ENCODE data around the gene ZNF814. TPM values are rescaled to one million over a fixed set of nuclear protein-coding genes. Genes with fewer than 3 reads are reported as not detected.
A peak's percentile ranks its signal among the peaks of the same experiment; 100 is the strongest.
"Not testable (repeated sequence)": the region's sequence is repeated elsewhere in the genome, so short reads cannot be mapped to it uniquely, and the experiment has no call there.

ZNF814 gene
- total RNA-seq, 1 experiment from 2014 or later, result 4.8 TPM

GRCh38 chr19:57850553-57851017, 38.3 kb downstream of the ZNF814 start:
- in situ Hi-C loops (cut with HindIII; ENCODE audit: low pct_unique_long_range_greater_than_20kb, low sequenced_read_pairs) (no loop called here), intact Hi-C loops (cut with micrococcal nuclease; ENCODE audit: unreplicated experiment) (no loop called here)
- CTCF ChIA-PET, result no interaction called here
- DNase-seq (ENCODE audit: low read depth, low spot score), result no peak
- H3K4me1 ChIP-seq (ENCODE audit: control insufficient read depth, insufficient read depth, low read length), result 0 out of 2 replicates have a peak, but pooled peaks cover 3% of the 10 kb centered on the region
- H3K36me3 ChIP-seq (ENCODE audit: control insufficient read depth, insufficient read depth, low read length), result no peaks in the 10 kb centered on the region
- peaks cover 5% of the 10 kb centered on the region; the same call in 1 of the 2 replicates for H3K9me3 ChIP-seq (ENCODE audit: control insufficient read depth, insufficient read depth, low read depth, low read length)
- no peak for TF ChIP-seq SIN3A (IDR thresholded peaks at IDR 0.05; ENCODE audit: borderline replicate concordance, insufficient read depth, low read depth, low read length)
- no peak for TF ChIP-seq POLR2AphosphoS5 (IDR thresholded peaks at IDR 0.05; ENCODE audit: low read depth, low read length)
- H3K27ac ChIP-seq (ENCODE audit: low read length), result peak overlapping the region; percentile 87
- no TSS peak for BruUV-seq (replicated peaks)
- no peak for ATAC-seq
- no peaks in the 10 kb centered on the region for H3K27me3 ChIP-seq (ENCODE audit: control insufficient read depth, insufficient read depth, low read length)
- peak overlapping the region; percentile 73 to 82 for H3K4me3 ChIP-seq (ENCODE audit: low read depth in 2 of 2, low read length in 2 of 2)
- POLR2A ChIA-PET, result no interaction called here

GRCh38 chr19:57849666-57850473, 39.0 kb downstream of the ZNF814 start, which contains the start of gene ZNF587:
Gene ZNF587, plus strand, starts transcription at chr19:57849859. Its CDS starts 180 bp downstream, at chr19:57850039.
- H3K27ac ChIP-seq (ENCODE audit: low read length), result peak within 1 kb of the TSS; percentile 87
- TF ChIP-seq POLR2AphosphoS5 (IDR thresholded peaks at IDR 0.05; ENCODE audit: low read depth, low read length) (peak; percentile 85), SIN3A (IDR thresholded peaks at IDR 0.05; ENCODE audit: borderline replicate concordance, insufficient read depth, low read depth, low read length) (0 out of 2 replicates have a peak, but pooled peaks have one; percentile 60)
- H3K9me3 ChIP-seq (ENCODE audit: control insufficient read depth, insufficient read depth, low read depth, low read length); CTCF ChIA-PET; in situ Hi-C loops (cut with HindIII; ENCODE audit: low pct_unique_long_range_greater_than_20kb, low sequenced_read_pairs); H3K4me1 ChIP-seq (ENCODE audit: control insufficient read depth, insufficient read depth, low read length); intact Hi-C loops (cut with micrococcal nuclease; ENCODE audit: unreplicated experiment); H3K36me3 ChIP-seq (ENCODE audit: control insufficient read depth, insufficient read depth, low read length); H3K27me3 ChIP-seq (ENCODE audit: control insufficient read depth, insufficient read depth, low read length): not testable (repeated sequence)
- H3K4me3 ChIP-seq (ENCODE audit: low read depth in 2 of 2, low read length in 2 of 2), result peak within 1 kb of the TSS; percentile 73 to 82
- peak; percentile 99 for ATAC-seq
- POLR2A ChIA-PET, result interaction anchor here (0.5 kb wide), 1 partner anchor 38 kb away, joined by 3 read pairs; no protein-coding TSS in a partner anchor
- TSS peak; percentile 65 for BruUV-seq (replicated peaks)
- peak; percentile 55 for DNase-seq (ENCODE audit: low read depth, low spot score)

- H3K27me3 ChIP-seq (ENCODE audit: control insufficient read depth, insufficient read depth, low read length); H3K9me3 ChIP-seq (ENCODE audit: control insufficient read depth, insufficient read depth, low read depth, low read length); BruUV-seq (replicated peaks); in situ Hi-C loops (cut with HindIII; ENCODE audit: low pct_unique_long_range_greater_than_20kb, low sequenced_read_pairs); intact Hi-C loops (cut with micrococcal nuclease; ENCODE audit: unreplicated experiment); CTCF ChIA-PET; H3K27ac ChIP-seq (ENCODE audit: low read length); H3K36me3 ChIP-seq (ENCODE audit: control insufficient read depth, insufficient read depth, low read length); DNase-seq (ENCODE audit: low read depth, low spot score); H3K4me1 ChIP-seq (ENCODE audit: control insufficient read depth, insufficient read depth, low read length): not testable (repeated sequence)
- POLR2A ChIA-PET, result interaction anchor here (0.5 to 0.7 kb wide), 2 partner anchors 37 to 288 kb away, joined by 3 to 5 read pairs; no protein-coding TSS in a partner anchor
- peak; percentile 78 for ATAC-seq
- H3K4me3 ChIP-seq (ENCODE audit: low read depth in 2 of 2, low read length in 2 of 2), result peak overlapping the region; percentile 73 to 82
Measured at GRCh38 chr19:57849162-57849665, 39.6 kb downstream of the ZNF814 start.

GRCh38 chr19:57847164-57847563, 41.7 kb downstream of the ZNF814 start:
- BruUV-seq (replicated peaks); H3K27ac ChIP-seq (ENCODE audit: low read length); ATAC-seq; DNase-seq (ENCODE audit: low read depth, low spot score); H3K4me1 ChIP-seq (ENCODE audit: control insufficient read depth, insufficient read depth, low read length); in situ Hi-C loops (cut with HindIII; ENCODE audit: low pct_unique_long_range_greater_than_20kb, low sequenced_read_pairs); H3K27me3 ChIP-seq (ENCODE audit: control insufficient read depth, insufficient read depth, low read length); H3K9me3 ChIP-seq (ENCODE audit: control insufficient read depth, insufficient read depth, low read depth, low read length); CTCF ChIA-PET; H3K4me3 ChIP-seq (ENCODE audit: low read depth in 2 of 2, low read length in 2 of 2); H3K36me3 ChIP-seq (ENCODE audit: control insufficient read depth, insufficient read depth, low read length); intact Hi-C loops (cut with micrococcal nuclease; ENCODE audit: unreplicated experiment): not testable (repeated sequence)
- POLR2A ChIA-PET, result interaction anchor here (0.7 kb wide), 2 partner anchors 34 to 671 kb away, joined by 3 to 4 read pairs; no protein-coding TSS in a partner anchor
